CMK (cell line): ENCODE results near the gene SMYD3.

ENCODE experiments used
- DNase-seq: peaks from one replicate; pipeline ENCODE4 v3.0.0-alpha.2; 2010; ENCODE audit warnings: low read depth

Gene SMYD3

DNA sequence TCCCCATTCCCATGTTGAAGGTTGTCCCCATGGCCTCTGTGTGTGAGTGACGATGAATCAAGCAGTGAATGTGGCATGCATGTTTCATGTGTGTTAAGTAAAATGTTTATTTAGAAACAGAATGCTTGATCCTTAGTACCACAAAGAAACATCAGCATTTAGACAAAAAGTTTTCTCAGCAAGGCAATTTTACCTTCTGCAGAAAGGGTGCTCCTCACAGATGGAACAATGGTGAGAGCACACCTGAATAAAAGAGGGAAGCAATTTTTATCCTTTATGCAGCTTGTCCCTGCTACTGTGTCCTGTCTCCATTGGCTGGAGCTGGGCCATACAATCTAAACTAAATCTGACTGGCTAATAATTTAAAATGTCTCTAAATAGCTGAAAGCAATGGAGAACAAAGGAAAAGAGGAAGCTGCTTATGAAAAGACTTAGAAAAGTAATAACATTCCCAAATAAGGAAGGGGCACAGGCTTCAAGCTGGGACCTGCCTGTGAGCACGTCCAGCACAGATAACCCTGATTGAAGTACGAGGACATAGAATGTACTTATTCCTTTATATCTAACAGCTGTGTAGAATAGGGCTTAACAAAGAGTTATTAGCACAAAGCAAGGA is 8.4 kb upstream of the SMYD3 start:
- DNase-seq, result no peak

DNA sequence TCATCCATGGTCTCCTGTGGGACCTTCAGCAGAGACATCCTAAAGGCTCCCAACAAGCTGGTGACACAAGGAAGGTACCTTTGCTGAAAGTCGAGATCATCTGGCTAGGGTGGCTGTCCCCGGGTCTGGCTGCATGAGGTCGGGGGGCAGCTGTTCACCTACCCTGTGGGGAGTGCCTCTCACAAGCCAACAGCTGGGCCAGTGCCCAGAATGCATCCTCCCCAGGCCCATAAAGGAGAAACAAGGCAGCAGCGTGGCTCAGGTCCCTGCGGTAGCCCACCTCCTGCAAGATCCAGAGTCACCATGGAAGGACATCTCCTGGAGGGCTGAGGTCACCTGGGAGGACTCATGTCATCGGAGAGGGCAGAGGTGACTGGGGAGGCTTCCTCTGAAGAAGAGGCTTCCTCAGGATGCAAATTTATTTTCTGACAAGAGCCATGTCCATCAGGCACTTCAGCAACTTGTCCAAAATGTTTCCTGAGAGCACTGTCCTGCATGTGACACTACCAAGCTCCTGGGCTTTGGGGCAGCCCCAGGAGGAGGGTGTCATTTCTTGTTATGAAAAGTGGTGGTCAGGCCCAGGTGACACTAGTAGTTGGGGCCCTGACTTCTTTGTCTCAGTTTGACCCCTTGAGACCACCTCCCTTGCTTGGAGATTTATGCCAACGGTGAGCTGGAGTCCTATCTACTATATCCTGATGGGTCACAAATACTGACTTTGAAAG is 6.7 kb upstream of the SMYD3 start:
- no peak for DNase-seq

DNA sequence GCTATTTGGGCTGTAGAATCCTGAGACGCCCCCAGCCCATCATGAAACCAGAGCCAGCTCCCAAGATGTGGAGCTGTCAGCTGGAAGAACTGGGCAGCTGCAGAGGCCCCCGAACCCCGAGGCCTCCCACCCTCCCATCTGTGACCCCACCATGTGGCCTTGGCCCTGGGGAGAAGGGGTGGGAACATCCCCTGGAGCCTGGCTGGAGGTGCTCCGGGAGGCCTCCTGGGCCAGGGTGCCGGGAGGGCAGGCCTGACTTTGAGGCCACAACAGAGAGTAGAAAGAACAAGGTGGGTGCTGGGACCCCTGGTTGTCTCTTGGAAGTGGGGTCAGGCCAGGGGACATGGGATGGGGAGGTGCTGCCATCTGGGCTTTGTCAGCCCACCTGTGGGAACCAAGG is 6.0 kb upstream of the SMYD3 start:
- no peak for DNase-seq

DNA sequence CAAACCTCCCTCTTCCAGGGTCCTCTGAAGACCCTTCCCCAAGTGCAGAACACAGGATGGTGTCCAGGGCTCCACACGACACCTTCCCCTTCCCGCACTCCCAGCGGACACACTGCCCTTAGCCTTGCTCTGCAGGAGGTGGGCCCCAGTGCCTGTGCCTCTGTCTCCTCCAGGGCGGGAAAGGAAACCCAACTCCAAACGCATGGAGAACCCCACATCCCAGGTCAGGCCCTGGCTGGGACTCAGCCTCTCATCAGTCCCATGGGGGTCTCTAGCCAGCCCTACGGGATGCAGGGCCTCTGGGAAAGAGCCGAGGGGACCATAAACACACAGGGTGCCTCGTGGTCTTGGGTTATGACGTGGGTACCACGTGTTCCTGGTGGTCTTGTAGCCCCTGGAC is 5.6 kb upstream of the SMYD3 start:
- DNase-seq, result no peak

DNA sequence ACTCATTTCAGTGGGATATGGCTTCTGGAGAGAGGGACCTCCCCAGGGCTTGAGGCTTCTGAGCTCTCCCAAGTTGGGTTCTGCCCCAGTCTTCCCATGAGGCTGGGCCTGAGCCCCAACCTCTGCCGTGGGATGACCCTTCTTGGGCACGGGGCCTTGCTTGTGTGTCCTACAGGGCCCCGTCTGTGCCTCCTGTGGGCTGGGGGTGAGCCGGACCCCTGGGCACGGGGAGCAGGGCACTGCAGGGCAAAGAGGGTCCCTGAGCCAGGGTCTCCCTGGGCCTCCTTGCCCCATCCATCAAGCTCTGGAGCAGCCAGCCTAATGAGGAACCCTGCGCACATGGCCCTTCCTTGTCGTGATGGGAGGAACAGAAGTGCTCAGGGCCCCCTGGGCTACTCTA is 5.2 kb upstream of the SMYD3 start:
- no peak for DNase-seq

DNA sequence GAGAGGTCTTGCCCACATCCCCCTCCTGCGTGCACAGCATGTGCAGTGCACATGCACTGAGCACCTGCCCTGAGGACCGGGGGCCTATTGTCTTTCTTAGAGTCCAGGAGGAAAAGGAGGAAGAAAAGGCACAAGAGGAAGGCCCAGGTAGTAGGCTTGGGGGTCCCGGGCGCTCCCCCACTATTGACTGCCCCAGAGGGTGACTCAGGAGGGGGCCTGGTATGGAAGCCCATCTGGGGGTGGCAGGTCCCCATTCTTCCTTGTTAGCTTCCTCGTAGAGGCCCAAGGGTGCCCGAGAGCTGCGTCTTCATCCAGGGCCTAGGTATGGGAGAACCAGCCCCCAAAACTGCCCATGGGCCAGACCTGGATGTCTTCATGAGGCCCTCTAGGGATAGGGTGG is 4.1 kb upstream of the SMYD3 start:
- DNase-seq, result no peak

DNA sequence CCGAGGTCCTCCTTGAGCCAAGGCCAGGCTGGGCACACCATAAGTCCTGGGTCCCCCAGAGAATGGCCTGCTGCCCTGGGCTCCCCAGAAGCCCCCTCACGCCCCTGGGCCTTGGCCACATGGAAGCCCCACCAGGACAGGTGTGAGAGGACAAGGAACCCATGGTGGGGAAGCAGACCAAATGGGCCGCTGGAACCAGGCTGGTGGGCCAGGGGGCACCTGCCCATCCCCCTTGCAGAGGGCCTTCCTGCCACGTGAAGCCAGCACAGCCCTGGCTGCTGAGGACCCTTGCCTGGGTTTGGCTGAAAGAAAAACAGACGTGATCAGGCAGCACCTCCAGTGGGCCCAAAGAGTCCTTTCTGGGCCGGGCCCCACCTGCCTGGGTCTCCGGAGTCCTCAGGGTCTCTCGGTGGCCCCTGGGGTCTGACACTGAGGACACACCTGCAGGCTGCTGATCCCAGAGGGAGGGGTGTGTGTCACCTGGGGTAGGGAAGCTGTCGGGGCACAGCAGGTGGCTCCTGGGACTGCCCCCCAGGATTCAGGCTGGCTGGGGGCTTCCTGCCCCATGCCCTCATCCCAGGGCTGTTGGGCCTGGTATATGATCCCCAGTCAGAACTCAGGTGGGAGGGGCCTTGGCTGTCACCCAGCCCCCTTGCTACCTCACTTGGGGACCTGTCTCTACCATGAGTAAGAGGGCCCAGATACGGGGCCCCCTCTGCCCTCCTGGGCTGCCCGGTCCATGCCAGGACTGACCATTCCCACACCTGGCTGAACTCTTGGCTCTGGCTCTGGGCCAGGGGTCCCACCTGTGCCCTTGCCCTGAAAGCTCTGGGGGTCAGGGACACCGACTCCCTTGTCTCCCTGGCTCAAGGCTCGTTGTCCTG is 3.3 kb upstream of the SMYD3 start:
- DNase-seq, result no peak

DNA sequence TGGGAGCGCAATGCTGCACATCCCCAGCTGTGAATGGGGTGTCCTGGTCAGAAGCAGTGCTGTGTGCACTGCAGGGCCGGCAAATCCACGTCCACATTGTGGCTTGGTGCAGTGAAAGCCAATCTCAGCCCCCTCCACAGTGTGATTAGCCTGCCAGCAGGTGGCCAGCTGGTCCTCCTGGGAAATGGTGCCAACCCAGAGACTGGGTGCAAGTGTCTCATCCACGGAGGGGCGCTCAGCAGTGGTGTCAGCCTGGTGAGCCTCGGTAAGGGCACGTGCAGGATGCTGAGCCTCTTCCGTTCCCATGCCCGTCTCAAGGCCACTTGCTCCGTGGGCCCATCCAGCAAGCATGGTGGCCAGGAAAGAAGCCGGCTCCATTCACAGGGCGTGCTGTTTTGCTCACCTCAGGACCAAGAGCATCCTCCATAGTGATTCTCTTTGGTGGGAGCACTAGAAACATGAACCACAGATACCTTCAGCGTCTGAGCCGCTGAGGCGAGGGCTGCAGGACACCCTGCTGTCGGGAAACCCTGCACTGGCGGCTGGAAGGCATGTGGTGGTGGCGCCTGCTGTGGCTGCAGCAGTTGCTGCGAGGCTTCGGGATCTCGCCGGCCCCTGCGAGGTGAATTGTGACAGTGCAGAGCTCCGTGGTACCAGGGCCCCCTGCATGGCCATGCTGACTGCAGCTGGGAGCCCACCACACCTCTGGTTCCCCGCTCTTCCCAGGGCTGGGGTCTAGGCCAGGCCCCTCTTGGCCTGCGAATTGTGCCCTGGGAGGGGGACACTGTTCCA is 2.0 kb upstream of the SMYD3 start:
- no peak for DNase-seq

DNA sequence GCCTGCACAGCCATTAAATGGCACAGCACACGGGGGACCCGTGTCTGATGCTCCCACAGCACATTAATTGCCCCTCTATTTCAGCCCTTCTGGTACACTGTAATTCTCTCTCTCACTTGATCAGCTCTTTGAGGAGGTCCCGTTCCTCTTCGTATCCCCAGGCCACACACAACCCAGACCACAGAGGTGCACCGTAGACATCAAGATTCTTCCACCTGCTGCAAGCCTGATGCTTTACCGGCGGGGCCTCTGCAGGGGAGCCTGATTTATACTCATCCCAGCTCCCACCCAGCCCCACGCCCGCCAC is 759 bp downstream of the SMYD3 start:
- no peak for DNase-seq

DNA sequence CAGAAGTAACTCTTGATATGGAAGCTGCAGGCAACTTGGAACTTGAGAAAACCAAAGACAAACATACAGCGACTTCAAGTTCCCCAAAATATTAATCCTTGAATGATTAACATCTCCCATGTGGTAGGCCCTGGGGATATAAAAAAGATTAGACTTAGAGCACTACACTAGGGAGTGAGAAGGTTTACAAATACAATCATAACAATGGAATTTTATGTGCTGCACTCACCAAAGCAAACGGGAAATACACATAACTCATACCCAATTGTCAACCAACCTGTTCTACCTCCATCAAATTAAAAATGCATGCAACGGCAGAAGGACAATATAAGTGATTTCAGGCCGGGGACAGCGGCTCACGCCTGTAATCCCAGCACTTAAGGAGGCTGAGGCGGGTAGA is 3.7 kb downstream of the SMYD3 start:
- DNase-seq, result no peak

DNA sequence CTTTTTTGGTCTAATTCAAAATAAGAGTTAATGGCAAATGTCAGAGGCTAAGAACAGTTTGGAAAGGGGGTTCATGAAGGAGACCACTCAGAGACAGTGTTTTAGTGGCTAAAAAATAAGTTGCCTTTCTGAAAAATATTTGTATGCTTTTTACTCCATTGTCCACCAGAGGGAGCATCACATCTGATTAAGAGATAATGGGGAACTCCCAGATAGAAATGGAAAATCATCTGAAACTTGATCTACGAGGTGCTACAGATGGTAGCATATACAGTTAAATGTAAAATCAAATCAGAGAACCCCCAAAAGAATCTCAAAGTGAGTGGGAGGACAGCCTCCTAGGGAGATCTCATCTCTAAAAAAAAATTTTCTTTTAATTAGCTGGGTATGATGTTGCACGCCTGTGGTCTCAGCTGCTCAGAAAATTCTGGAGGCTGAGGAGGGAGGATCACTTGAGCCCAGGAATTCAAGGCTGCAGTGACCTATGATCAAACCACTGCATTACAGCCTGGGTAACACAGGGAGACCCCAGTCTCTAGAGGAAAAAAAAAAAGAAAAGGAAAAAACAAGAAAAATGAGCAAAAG is 9.7 kb downstream of the SMYD3 start:
- peak; percentile 52 for DNase-seq

DNA sequence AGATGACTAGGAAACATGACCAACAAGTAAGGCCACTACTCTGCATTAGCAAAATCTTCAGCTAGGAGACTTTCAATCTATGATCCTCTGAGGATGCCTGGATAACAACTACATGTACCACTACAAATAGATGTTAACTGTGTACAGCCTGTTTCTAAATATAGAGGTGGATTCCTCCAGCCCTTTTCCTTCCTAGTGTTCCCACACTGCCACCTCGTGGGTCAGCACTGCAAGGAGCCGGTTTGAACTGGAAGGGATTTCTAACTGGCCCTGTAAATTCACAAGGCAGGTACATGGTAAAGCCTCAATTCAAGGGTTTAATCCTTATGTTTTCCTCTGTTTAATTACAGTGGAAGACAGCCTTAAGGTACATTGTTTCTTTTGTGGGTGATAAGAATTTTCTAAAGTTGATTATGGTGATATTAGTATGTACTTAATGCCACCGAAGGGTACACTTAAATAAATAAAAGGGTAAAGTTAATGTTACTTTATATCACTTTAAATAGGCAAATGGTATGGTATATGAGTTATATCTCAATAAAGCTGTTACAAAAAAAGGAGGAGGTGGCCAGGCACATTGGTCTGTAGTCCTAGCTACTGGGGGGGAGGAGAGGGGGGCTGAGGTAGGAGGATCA is 14.4 kb downstream of the SMYD3 start:
- DNase-seq, result no peak

DNA sequence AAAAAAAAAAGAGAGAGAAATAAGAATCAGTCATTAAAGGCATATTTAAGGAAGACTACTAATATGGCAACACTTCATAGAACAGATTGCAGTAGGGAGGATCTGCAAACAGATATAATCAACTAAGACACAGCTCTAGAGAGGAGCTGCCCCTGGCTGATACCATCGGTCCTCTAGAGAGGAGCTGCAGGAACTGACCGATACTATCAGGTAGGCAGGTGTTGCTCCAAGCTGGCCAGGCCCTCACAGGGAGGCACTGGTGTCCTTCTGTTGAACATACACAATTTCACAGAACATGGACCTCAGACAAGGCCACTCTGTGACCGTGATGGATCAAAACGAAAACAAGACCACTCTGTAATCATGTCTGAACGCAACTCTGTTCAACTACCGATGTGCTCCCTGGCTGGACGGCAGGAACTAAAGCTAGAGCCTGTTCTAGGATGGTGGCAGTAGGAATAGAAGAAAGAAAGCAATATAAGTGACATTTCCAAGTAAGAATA is 15.5 kb downstream of the SMYD3 start:
- no peak for DNase-seq

DNA sequence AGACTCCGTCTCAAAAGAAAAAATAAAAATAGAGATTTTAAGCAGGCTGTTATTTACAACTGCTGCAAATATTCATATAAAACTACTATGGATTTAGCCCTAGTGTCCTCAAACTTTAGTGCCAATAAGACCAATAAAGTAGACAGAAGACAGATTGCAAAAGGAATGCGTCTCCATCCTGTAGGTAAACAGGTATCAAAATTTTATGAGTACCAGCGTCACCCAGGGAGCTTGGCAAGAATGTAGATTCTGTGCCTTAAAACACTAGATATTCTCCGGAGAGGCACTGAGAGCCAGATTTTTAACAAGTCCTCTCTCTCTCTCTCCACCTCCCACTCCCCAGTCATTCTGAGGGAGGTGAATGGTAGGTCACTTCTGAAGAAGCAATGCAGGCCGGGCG is 18.4 kb downstream of the SMYD3 start:
- no peak for DNase-seq

DNA sequence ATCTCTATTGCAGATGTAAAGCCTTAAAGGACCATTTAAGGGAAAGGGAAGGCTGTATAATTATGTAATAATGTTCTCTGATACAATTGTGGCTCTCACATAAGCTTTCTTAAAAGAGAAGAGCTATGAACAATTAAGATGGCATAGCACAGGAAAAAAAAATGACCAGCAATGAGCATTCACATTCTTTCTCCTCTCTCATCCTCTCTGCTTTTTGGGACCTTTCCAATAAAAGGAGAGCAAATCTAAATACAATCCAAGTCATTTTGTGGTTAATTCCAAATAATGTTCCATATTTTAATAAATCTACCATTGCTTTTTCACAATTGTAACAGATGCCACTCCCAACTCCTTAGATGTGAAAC is 23.5 kb downstream of the SMYD3 start:
- no peak for DNase-seq

DNA sequence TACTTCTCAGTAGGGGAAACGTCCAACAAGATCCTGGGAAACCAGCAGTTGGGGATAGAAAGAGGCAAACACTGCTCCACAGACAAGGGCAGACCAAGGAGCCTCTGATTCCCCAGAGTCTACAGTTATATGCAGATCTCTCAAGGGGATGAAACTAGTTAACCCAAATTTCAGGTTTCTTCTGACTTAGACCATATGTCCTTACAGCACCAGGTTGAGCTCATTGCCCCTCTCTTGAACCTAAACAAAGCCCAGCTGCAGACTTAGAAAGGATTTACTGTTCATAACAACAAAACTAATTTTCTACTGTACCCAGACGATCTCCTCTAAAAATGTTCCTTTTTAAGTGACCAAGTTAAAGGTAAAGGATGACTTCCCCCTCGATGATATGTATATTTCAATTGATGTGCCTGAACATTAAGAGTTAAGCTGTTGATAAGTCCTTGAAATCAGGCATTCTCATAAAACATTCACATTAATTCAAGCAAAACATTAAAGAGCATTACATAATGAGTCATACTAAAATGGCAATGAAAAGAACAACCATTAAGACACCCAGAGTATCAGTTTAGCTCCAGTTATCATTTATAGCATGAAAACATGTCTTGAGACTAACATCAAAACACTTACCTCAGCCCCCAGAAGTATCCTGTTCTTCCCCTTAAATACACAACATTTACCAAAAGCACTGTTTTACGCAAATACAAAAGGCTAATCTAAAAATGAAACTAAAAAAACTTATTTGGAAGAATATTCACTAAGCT is 24.1 kb downstream of the SMYD3 start:
- DNase-seq, result no peak

DNA sequence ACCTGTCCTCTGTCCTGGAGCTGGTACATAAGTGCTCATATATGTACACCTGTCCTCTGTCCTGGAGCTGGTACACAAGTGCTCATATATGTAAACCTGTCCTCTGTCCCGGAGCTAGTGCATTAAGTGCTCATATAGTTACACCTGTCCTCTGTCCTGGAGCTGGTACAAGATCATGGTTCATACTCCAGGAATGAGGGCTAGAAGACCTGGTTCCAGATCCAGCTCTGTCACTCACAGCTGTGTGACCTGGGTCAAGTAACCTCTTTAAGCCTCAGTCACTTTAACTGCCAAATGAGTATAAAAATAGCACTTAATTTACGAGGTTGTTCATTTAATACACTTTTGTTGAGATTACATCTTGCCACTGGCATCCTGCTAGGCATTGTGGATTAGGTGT is 28.0 kb downstream of the SMYD3 start:
- DNase-seq, result no peak

DNA sequence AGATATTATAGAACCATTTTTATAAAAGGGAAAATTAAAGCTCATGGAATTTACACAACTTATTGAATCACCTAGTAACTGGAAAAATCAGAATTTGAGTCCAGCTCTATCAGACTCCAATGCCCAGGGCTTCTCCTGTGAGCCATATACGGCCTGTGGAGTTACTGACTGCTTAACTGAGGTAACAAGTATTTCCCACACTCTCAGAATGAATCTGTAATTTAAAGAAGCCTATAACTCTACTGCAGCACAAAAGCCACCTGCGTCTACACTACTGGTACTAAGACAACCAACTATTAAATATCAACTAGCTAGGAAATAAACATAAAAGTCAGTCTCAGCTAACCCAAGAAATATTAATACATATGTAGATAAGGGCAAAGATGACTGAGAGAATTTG is 29.4 kb downstream of the SMYD3 start:
- DNase-seq, result no peak

DNA sequence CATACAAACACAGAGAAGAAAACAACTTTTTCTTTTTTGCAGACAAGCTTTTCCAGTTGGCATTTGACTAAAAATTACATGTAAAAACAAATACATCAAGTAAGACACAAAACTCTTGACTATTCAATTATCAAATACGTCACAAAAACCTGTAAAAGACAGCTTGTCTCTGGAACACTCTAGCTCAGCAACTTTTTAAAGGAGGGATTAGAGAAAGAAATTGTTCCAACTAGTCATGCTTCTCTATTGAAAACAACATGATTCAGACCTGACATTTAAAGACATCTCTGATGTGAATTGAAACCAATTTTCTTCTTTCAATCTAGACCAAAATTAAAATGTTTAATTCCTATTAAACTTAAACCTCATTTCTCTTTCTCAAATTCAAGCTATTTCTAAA is 30.3 kb downstream of the SMYD3 start:
- DNase-seq, result no peak

DNA sequence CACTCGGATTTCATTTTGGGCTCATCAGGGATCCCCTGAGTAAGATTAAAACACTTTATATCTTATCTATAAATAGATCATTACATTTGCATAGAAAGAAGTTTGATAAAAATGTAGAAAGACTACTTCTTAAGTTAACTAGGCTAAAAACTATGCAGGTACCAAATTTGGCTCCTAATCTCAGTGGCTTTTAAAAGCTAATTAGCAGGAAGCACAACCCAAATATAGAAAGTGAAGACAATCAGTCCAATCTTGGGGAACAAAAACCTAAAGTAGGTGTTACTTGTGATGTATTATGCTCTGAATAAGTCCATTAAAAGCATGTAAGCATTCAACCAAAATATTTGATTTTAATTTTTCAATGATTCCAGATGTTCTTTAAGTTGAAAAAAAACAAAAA is 35.4 kb downstream of the SMYD3 start:
- DNase-seq, result no peak

DNA sequence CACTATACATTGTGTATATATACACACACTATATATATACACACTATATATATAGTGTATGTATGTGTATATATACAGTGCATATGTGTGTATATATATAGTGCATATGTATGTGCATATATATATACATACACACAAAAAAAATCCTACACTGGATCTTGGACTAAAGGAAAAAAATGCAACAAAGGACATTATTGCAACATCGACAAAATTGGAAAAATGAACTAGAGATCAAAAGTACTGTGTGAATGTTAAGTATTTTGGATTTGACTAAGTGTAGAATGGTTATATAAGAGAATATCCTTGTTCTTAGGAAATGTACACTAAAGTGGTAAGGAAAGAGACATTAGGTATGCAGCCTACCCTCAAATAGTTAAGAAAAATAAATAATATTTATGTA is 36.5 kb downstream of the SMYD3 start:
- DNase-seq, result no peak
